ENCODE measurements around the gene IQGAP1. TPM values are rescaled to one million over a fixed set of nuclear protein-coding genes. Genes with fewer than 3 reads are reported as not detected.
A peak's percentile ranks its signal among the peaks of the same experiment; 100 is the strongest.

IQGAP1 gene
- total and polyA plus RNA-seq, 2 of the 4 experiments (the other 2 are of a cell fraction), result 87.5 to 207 TPM

GRCh38 chr15:90529011-90529370, 140.9 kb downstream of the IQGAP1 start:
- no peak overlapping the region; the same call in 1 of the 2 replicates for H3K27ac ChIP-seq (ENCODE audit: insufficient read depth, low read length)
- in situ Hi-C loops (cut with MboI; ENCODE audit: low sequenced_read_pairs) (no loop called here), dilution Hi-C loops (cut with HindIII; ENCODE audit: low sequenced_read_pairs, unreplicated experiment) (no loop called here), intact Hi-C loops (cut with micrococcal nuclease) (no loop called here)
- H2AFZ ChIP-seq (replicated peaks; ENCODE audit: low read length, poor library complexity), result peak overlapping the region; percentile 99
- H2AK5ac ChIP-seq (ENCODE audit: low read depth, low read length), result peak overlapping the region; percentile 14; the same call in 1 of the 2 replicates
- TF ChIP-seq MXI1 (IDR thresholded peaks at IDR 0.05; ENCODE audit: borderline replicate concordance, low read depth, low read length) (no peak), CHD1 (IDR thresholded peaks at IDR 0.05; ENCODE audit: low read depth, low read length) (no peak), MAFK (IDR thresholded peaks at IDR 0.05; ENCODE audit: low read depth, low read length) (no peak), POLR2A (IDR thresholded peaks at IDR 0.05; ENCODE audit: low read depth, low read length) (no peak)
- 0 out of 2 replicates have a peak overlapping the region, but pooled peaks have one; percentile 92 for H3K4me3 ChIP-seq (ENCODE audit: insufficient read depth, low read depth, low read length)
- peak overlapping the region; percentile 56 to 90 for H4K8ac ChIP-seq (ENCODE audit: low read depth in 2 of 2, low read length in 2 of 2)
- no TSS peak for BruUV-seq (replicated peaks)
- peaks cover 7% of the 10 kb centered on the region for H3K4me1 ChIP-seq (ENCODE audit: control insufficient read depth, insufficient read depth, low read length)
- H3K27me3 ChIP-seq (ENCODE audit: control insufficient read depth, insufficient read depth, low read length), result no peaks in the 10 kb centered on the region
- H3K23ac ChIP-seq (ENCODE audit: low read depth, low read length), result no peak overlapping the region; the same call in 1 of the 2 replicates
- peak overlapping the region; percentile 69 for H4K5ac ChIP-seq (ENCODE audit: low read depth, low read length)
- ATAC-seq (ENCODE audit: low read depth) (no peak), DNase-seq (no peak)
- 0 out of 2 replicates have a peak overlapping the region, but pooled peaks have one; percentile 67 for H3K9ac ChIP-seq (ENCODE audit: low read depth, low read length)
- peak overlapping the region; percentile 80 for H3K4ac ChIP-seq (ENCODE audit: low read depth, low read length)
- H3K18ac ChIP-seq (ENCODE audit: low read depth, low read length), result no peak overlapping the region
- peak overlapping the region; percentile 36; the same call in 1 of the 2 replicates for H2BK120ac ChIP-seq (ENCODE audit: low read depth, low read length)
- peak overlapping the region; percentile 79 for H3K4me2 ChIP-seq (ENCODE audit: low read depth, low read length)
- H4K20me1 ChIP-seq (ENCODE audit: insufficient read depth, low read length), result peaks cover 30% of the 10 kb centered on the region
- H2BK5ac ChIP-seq (ENCODE audit: low read depth, low read length, poor library complexity, severe bottlenecking), result no peak overlapping the region
- H2AK9ac ChIP-seq (replicated peaks; ENCODE audit: low read depth, low read length, poor library complexity), result peak overlapping the region; percentile 83
- no peaks in the 10 kb centered on the region for H3K9me3 ChIP-seq (ENCODE audit: control insufficient read depth, insufficient read depth, low read length)
- no peak overlapping the region for H3K56ac ChIP-seq (ENCODE audit: extremely low read depth, insufficient read depth, low read length)
- no peaks in the 10 kb centered on the region for H3K36me3 ChIP-seq (ENCODE audit: control insufficient read depth, insufficient read depth, low read length)
- WGBS, 2 experiments (ENCODE audit: extremely low coverage in 2 of 2, insufficient read length in 1 of 2), result 70% methylated on average over 2 of the region's 15 CpGs; no CpG with 5 or more reads in 1 of the 2 experiments
- no peak overlapping the region for H4K91ac ChIP-seq (ENCODE audit: insufficient read depth, low read depth, low read length)
- H2BK20ac ChIP-seq (ENCODE audit: low read depth, low read length), result no peak overlapping the region
- CTCF ChIA-PET, result interaction anchor here (0.6 kb wide), 1 partner anchor 87 kb away, joined by 3 read pairs; no protein-coding TSS in a partner anchor
- peaks cover 4 to 38% of the 10 kb centered on the region in 2 experiments for H3K79me1 ChIP-seq (ENCODE audit: low read depth in 1 of 2, low read length in 2 of 2)
- H2BK15ac ChIP-seq (ENCODE audit: low read depth, low read length), result no peak overlapping the region
- H3K14ac ChIP-seq (replicated peaks; ENCODE audit: low read depth, low read length), result peak overlapping the region; percentile 42; the same call in 1 of the 2 replicates
- POLR2A ChIA-PET (ENCODE audit: unreplicated experiment), result no interaction called here
- peaks cover 1% of the 10 kb centered on the region for H3K9me1 ChIP-seq (ENCODE audit: insufficient read depth, low read length)
